Caco-2 (cell line): Measurements from ENCODE around the gene CMTR1. TPM values are rescaled to one million over a fixed set of nuclear protein-coding genes. Genes with fewer than 3 reads are reported as not detected.

Experiments used
- BruUV-seq: library from RNA; stranded (reverse); fragments of 400-500 nt; replicated peaks from 2 replicates; lab custom pipeline; 2021; lab: Mats Ljungman, UMichigan
- CTCF ChIA-PET: fragments of 300-600 bp; sonication (Branson Sonifier 250); formaldehyde crosslinking; loops from one replicate; lab custom pipeline; 2022; ENCODE audit warnings: antibody characterized with exemption; lab: Charles Lee
- POLR2A ChIA-PET: fragments of 300-600 bp; sonication (Branson Sonifier 250); formaldehyde crosslinking; loops from one replicate; lab custom pipeline; 2022; ENCODE audit warnings: antibody characterized with exemption; lab: Charles Lee
- DNase-seq, 2 experiments: peaks; one replicate each; pipeline versions ENCODE4 v3.0.0 to v3.0.0-alpha.2; 2020 to 2022
- H3K27me3 ChIP-seq: replicated peaks from 2 replicates; pipeline ENCODE4 v1.6.0; 2011; ENCODE audit warnings: low read length; ENCODE audit not compliant: control insufficient read depth, insufficient read depth
- H3K36me3 ChIP-seq: 2 replicates; pipeline ENCODE4 v1.5.1; 2011; ENCODE audit warnings: low read length; ENCODE audit not compliant: control insufficient read depth, insufficient read depth
- H3K4me1 ChIP-seq: fragments of 250-450 bp; sonication (Bioruptor Pico); 2 replicates; pipeline ENCODE4 v1.5.1; 2020; ENCODE audit warnings: mild to moderate bottlenecking
- H3K4me3 ChIP-seq: 2 replicates; pipeline ENCODE4 v1.5.1; 2011; ENCODE audit warnings: low read depth, mild to moderate bottlenecking, control low read depth, low read length
- H3K9me3 ChIP-seq: fragments of 250-450 bp; sonication (Bioruptor Pico); 2 replicates; pipeline ENCODE4 v1.5.1; 2020; ENCODE audit warnings: mild to moderate bottlenecking, moderate library complexity
- H3K27ac Mint-ChIP-seq: one replicate; pipeline ENCODE4 v1.8.0; 2022; ENCODE audit warnings: mixed read lengths; ENCODE audit not compliant: unreplicated experiment
- H3K27me3 Mint-ChIP-seq: one replicate; pipeline ENCODE4 v1.8.0; 2022; ENCODE audit warnings: mixed read lengths; ENCODE audit not compliant: insufficient read depth, unreplicated experiment
- H3K36me3 Mint-ChIP-seq: one replicate; pipeline ENCODE4 v1.8.0; 2022; ENCODE audit warnings: mild to moderate bottlenecking, mixed read lengths; ENCODE audit not compliant: insufficient read depth, unreplicated experiment
- H3K4me1 Mint-ChIP-seq: one replicate; pipeline ENCODE4 v1.8.0; 2022; ENCODE audit warnings: low read depth, mixed read lengths; ENCODE audit not compliant: unreplicated experiment
- H3K4me3 Mint-ChIP-seq: one replicate; pipeline ENCODE4 v1.8.0; 2022; ENCODE audit warnings: mild to moderate bottlenecking, moderate library complexity, mixed read lengths; ENCODE audit not compliant: unreplicated experiment
- H3K9me3 Mint-ChIP-seq: one replicate; pipeline ENCODE4 v1.8.0; 2022; ENCODE audit warnings: mixed read lengths; ENCODE audit not compliant: unreplicated experiment
- intact Hi-C: fragments of 100-400 bp; cut with micrococcal nuclease; formaldehyde crosslinking; loops from one replicate; pipeline ENCODE4 v1.10.0; 2022; ENCODE audit not compliant: unreplicated experiment
- total RNA-seq: library from RNA; stranded (reverse); gene quantifications from 2 replicates; pipeline ENCODE4 v1.2.3, GENCODE V29; 2022
- TF ChIP-seq, protein P1 (sequence below), 2 experiments: fragments of 200-600 bp in 1 of 2; IDR thresholded peaks; 1 replicate in 1 of 2; 2 replicates in 1 of 2; pipeline versions ENCODE4 v1.5.1 to v1.8.0; 2011 to 2022; ENCODE audit warnings: antibody characterized with exemption in 1 of 2, control low read depth in 1 of 2, inconsistent platforms in 1 of 2, low read depth in 1 of 2, low read length in 1 of 2, mild to moderate bottlenecking in 1 of 2, moderate library complexity in 1 of 2; ENCODE audit not compliant: insufficient read depth in 1 of 2, severe bottlenecking in 1 of 2, unreplicated experiment in 1 of 2

Gene CMTR1
- total RNA-seq, 1 experiment from 2014 or later: 40.8 TPM

DNA sequence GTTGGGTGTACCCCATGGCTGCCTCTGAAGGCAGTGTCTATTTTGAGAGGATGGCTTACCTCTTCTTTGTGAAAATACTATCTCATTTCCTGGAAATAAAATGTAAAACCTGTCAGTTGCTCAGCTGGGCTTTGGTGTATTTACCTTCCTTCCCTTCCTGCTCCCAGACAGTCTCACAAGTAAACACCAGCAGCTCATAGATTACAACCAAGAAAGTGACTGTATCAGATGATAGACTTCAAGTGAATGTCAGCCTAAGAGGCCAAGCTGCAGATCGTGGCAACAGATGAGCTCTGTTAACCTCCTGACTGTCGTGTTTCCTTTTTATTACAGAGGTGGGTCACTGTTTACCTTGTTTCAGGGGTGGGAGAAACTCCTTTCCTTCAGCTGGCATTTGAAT, 41.9 kb upstream of the CMTR1 start:
- H3K27me3 ChIP-seq: no peaks in the 10 kb centered on the region
- peaks cover 5% of the 10 kb centered on the region for H3K36me3 Mint-ChIP-seq
- no TSS peak for BruUV-seq
- no peaks in the 10 kb centered on the region for H3K9me3 ChIP-seq
- no peaks in the 10 kb centered on the region for H3K4me1 Mint-ChIP-seq
- H3K27me3 Mint-ChIP-seq: no peaks in the 10 kb centered on the region
- no peak for DNase-seq
- H3K27ac Mint-ChIP-seq: no peak overlapping the region
- no peaks in the 10 kb centered on the region for H3K4me1 ChIP-seq
- ChIA-PET POLR2A (no interaction called here), CTCF (interaction anchor here (0.6 kb wide), 1 partner anchor 300 kb away, joined by 4 read pairs; no protein-coding TSS in a partner anchor)
- intact Hi-C loops: no loop called here
- TF ChIP-seq, protein P1, sequence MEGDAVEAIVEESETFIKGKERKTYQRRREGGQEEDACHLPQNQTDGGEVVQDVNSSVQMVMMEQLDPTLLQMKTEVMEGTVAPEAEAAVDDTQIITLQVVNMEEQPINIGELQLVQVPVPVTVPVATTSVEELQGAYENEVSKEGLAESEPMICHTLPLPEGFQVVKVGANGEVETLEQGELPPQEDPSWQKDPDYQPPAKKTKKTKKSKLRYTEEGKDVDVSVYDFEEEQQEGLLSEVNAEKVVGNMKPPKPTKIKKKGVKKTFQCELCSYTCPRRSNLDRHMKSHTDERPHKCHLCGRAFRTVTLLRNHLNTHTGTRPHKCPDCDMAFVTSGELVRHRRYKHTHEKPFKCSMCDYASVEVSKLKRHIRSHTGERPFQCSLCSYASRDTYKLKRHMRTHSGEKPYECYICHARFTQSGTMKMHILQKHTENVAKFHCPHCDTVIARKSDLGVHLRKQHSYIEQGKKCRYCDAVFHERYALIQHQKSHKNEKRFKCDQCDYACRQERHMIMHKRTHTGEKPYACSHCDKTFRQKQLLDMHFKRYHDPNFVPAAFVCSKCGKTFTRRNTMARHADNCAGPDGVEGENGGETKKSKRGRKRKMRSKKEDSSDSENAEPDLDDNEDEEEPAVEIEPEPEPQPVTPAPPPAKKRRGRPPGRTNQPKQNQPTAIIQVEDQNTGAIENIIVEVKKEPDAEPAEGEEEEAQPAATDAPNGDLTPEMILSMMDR (IDR thresholded peaks at IDR 0.05; ENCODE audit: insufficient read depth in 1 of 2, low read depth in 1 of 2, low read length in 1 of 2, severe bottlenecking in 1 of 2, unreplicated experiment in 1 of 2): no peak
- no peak overlapping the region for H3K4me3 Mint-ChIP-seq
- H3K9me3 Mint-ChIP-seq: no peaks in the 10 kb centered on the region
- H3K36me3 ChIP-seq: no peaks in the 10 kb centered on the region
- no peak overlapping the region for H3K4me3 ChIP-seq

DNA sequence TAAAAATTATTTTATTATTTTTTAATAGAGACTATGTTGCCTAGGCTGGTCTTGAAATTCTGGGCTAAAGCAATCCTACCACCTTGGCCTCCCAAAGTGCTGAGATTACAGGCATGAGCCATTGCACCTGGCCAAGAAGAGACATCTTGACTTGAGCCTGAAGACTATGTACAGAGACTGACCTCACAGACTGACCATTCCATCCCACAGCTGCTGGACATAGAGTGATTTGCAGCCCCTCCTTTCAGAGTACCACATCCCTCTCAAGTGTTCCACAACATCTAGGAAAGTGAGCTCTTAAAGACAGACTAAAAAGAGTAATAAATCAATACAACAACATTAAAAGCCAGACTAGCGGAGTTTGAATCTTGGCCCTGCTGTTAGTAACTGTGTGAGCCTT, 40.2 kb upstream of the CMTR1 start:
- Histone ChIP-seq H3K27me3 (no peaks in the 10 kb centered on the region), H3K9me3 (no peaks in the 10 kb centered on the region), H3K4me1 (no peaks in the 10 kb centered on the region), H3K36me3 (no peaks in the 10 kb centered on the region), H3K4me3 (no peak overlapping the region)
- intact Hi-C loops: no loop called here
- TF ChIP-seq, protein P1 (IDR thresholded peaks at IDR 0.05; ENCODE audit: insufficient read depth in 1 of 2, low read depth in 1 of 2, low read length in 1 of 2, severe bottlenecking in 1 of 2, unreplicated experiment in 1 of 2): no peak
- Mint-ChIP-seq H3K27me3 (no peaks in the 10 kb centered on the region), H3K36me3 (peaks cover 5% of the 10 kb centered on the region), H3K4me3 (no peak overlapping the region), H3K9me3 (no peaks in the 10 kb centered on the region), H3K27ac (no peak overlapping the region), H3K4me1 (no peaks in the 10 kb centered on the region)
- no TSS peak for BruUV-seq
- ChIA-PET POLR2A (no interaction called here), CTCF (no interaction called here)
- DNase-seq: no peak

- no TSS peak for BruUV-seq
- intact Hi-C loops: no loop called here
- H3K27me3 Mint-ChIP-seq: no peaks in the 10 kb centered on the region
- Histone ChIP-seq H3K4me1 (no peaks in the 10 kb centered on the region), H3K27me3 (no peaks in the 10 kb centered on the region), H3K4me3 (no peak overlapping the region), H3K36me3 (no peaks in the 10 kb centered on the region), H3K9me3 (no peaks in the 10 kb centered on the region)
- no peaks in the 10 kb centered on the region for H3K9me3 Mint-ChIP-seq
- POLR2A ChIA-PET: no interaction called here
- H3K4me1 Mint-ChIP-seq: no peaks in the 10 kb centered on the region
- DNase-seq: no peak
- peaks cover 5% of the 10 kb centered on the region for H3K36me3 Mint-ChIP-seq
- CTCF ChIA-PET: no interaction called here
- no peak overlapping the region for H3K4me3 Mint-ChIP-seq
- H3K27ac Mint-ChIP-seq: no peak overlapping the region
- TF ChIP-seq, protein P1 (IDR thresholded peaks at IDR 0.05; ENCODE audit: insufficient read depth in 1 of 2, low read depth in 1 of 2, low read length in 1 of 2, severe bottlenecking in 1 of 2, unreplicated experiment in 1 of 2): no peak
These were observed 39.6 kb upstream of the CMTR1 start for GRCh38 chr6:37393381-37393929.
